ENCODE results near the gene PRKN.

Gene PRKN

DNA sequence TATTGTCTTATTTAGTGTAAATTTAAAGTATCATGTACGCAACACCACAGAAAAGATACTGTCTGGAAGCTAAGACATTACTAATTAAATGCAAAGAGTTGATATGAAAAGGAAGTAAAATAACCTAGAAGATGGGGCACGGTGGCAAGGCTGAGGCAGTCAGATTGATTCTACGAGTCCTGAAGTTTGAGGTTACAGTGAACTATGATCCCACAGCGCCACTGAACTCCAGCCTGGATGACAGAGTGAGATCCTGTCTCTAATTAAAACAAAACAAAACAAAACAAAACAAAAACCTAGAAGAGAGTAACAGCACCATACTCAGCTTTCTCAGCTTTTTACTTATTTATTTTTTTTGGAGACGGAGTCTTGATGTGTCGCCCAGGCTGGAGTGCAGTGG, 199.0 kb downstream of the PRKN start:
- no peak for DNase-seq

DNA sequence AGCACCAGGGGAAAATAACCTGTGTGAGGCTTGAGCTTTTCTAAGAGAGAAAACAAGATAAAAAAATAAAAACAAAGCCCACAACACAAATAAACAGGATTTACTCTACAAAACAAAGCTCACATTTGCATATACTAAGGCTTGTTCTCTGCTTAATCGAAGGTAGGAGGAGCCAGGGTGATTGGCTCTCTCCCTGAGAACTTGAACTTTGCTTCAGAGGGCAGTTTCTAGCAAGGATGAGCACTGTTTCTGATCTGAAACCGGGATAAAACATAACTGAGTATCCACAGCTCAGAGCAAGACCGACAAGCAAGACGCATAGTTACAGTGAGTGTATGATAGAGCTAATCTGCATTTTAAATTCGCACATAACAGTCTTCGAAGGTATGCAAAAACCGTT, 200.6 kb downstream of the PRKN start:
- DNase-seq = no peak

DNA sequence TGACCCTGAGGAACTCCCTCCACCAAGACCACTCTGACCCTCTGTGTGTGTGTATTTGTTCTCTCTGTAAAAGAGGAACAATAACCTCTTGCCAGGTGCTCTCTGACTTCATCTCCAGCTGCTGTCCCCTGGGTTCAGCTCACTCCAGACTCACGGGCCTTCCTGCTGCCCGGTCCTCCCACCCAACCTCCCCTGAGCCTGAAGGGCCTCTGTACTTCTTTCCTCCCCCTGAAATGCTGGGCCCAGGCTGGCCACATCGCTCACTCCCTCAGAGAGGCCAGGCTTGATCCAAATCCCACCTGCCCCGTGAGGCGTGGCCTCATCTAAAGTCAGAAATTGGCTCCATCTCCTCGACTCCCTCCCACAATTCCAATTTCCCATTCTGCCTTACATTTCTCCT, 202.4 kb downstream of the PRKN start:
- DNase-seq = no peak

DNA sequence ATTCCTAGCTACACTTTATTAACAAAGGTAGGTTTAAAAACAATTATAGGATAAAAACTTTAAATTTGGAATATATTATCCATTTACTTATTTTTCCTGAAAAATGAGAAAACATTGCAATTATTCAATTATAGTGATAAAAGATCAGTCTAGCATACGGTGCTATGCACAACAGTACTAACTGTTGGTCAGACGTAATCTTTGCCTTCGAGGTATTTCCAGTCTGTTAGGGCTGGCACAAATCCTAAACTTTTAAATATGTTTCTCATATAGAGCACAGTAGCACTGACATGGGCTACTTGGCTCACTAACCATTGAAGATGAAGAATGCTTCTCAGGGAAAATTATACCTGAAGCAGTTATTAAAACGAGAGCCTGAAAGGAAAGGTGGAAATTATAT, 214.8 kb downstream of the PRKN start:
- no peak for DNase-seq

DNA sequence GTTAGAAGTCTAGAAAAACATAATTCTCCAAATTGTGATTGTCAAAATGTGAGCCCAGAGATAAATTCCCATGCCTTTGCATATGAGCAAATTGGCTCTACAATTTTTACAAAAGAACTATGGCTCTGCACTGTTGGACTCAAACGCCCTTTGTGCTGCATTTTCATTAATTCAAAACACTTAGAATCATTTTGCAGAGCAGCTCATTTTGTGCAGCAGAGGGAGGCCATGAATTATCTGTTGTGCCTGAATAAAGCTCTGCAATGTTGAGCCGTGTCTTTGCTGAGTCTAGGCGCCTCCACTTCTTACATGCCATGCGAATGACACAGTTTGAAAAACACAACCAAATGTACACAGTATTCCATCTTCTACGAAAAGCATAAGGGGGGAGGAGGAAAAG, 230.2 kb downstream of the PRKN start:
- DNase-seq = no peak

DNA sequence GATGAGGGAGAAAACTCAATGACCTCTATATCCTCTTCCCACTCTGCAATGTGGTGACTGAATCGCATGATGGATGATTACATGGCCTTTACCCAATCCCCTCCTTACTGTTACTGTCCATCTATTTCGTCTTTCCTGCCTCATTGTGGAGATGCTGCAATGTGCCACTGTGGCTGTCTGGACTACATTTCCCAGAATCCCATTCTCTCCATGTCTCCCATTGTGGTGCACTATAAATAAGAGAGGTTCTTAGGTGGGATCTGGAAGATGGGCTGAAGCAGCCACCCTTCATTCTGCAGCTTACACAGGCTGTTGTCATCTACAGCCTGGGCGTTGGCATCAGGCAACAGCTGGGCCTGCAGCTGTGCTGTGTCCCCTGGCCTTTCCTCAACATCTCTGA, 233.6 kb downstream of the PRKN start:
- DNase-seq = no peak

DNA sequence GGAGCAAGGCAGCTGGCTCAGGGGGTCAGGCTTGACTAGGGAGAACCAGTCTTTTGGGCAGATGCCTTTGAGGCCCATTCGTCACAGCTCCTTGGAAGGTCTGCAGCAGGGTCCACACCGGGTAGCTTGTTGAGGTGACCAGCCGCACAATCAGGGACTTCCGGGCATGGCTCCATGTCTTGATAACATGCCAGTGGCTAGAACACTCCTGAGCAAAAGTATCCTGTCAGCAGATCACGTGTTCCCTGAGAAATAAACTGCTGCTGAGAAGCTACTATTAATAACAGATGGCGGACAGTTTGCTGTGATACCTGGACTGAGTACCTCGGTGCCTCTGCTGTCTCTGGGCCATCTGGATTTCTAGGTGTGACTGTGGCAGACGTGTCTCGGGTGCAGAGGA, 235.9 kb downstream of the PRKN start:
- no peak for DNase-seq

DNA sequence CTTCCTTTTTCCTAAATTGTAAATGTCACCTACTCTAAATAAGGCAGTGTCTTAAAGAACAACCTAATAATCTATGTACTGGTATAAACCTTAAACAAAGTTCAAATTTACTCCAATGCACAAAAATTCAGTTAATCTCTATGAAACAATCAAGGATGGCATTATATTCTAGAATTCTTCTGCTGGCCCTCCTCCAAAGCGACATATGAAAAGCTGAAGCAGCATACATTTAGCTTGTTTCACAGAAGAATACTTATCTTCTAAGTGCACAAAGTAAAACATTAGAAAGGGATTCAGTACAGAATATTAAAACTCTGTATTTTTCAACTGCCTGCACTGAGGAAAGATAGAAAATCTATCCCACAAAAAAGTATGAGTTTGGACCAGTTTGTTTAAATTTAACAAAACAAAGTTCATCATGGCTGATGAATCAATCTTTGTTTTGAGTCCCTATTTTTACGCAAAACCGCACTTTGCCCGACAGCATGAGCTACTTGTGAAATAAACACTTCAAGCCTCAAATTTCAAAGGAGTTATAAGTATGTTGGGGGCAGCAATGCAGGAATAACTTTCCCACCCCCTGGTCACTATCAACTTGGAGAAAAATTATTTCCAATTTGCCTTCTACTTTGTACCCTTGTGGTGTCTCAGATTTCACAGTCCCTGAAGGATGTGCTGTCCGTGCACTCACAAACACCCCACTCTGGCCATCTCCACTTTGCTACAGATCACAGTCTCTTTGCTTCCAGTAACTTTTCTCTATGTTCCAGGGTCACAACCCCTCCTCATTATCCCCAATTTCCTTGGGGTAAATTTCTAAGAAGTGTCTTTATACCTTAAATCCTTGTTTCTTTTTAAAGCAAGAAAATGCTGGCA, 238.2 kb downstream of the PRKN start:
- no peak for DNase-seq

DNA sequence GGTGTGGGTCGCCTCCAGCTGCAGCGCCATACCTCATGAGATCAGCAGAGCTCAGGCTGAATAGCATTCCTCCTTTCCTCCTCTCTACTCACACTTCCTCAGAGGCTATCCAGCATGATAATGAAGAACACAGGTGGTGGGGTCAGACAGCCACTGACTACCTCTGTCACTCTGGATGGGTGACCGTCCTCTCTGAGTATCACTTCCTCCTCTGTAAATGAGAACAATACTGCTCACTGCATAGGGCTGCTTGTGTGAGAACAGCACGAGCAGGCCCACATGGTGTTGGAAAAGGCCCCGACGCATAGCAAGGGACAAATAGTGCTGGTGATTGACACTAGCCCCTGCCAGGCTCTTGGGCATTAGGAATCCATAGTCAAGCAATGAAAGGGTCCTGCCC, 239.1 kb downstream of the PRKN start:
- no peak for DNase-seq

DNA sequence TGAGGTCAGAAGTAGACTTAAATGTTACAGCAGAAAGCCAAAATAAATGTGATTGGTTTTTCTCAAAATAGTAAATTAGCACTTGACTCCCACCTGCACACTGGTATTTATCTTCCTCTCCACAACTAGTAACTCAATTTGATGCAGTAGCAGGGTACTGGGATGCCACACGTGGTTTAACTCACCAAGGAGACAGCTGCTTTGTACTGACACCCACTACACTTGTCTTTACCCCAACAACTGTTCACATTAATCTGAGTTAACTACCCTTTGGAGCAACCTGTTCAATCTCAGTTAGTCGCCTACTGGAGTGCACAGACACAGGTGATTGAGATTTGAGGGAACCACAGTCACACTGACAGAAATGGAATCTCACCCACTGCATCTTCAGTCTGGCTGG, 242.1 kb downstream of the PRKN start:
- DNase-seq = no peak

DNA sequence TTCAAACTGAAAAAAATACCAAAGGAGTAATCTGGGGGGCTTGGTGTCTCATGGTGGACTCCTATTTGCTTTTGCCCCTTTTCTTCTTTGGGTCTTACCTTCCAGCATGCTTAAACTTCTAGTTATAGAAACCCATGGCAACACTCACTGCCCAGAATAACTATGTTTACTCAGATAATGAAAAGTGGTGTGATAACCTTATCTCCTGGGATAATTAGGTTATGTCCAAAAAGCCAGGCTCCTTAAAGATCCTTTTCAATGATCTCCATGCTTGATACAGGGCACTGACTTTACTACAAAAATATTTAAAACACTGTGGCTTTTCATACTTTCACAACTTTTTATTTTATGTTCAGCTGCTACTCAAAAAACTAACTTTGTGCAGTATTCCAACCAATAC, 245.6 kb downstream of the PRKN start:
- DNase-seq = no peak

DNA sequence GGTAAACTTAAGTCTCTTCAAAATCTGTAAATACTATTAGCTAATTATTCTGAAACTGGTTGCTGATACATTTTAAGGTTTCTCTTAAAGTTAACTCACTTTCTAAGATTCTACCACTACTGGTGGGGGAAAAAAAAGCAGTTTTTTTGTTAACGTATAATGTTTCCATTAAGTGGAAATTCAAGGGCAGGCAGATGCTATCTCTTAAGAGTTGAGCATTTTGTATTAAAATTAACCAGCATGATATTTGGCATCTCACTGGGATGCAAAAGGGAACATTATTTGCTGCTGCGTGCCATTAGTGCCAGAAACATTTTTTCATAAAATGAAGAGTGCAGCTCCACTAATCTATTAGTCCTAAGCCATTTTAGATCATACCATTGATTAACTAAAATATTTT, 246.2 kb downstream of the PRKN start:
- no peak for DNase-seq

DNA sequence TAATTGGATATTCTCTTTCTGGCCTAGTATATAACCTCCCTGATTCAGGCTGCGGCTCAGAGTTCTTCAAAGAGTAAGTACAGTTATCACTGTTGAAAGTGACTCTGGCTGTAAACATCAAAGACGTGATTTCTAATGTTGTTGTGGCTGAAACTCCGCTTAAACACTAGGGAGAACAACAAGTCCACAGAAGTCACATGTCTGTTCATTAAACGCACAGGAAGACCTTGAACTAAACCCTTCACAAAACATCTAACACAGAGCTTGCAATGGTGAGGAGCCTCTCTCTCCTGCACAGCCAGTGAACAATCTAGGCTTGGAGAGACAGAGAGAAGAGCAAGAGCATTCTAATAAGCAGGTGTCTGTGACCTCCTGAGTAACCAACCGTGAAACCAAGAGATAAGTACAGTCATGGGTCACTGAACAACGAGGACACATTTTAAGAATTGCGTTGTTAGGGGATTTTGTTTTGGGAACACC, 249.3 kb downstream of the PRKN start:
- no peak for DNase-seq

DNA sequence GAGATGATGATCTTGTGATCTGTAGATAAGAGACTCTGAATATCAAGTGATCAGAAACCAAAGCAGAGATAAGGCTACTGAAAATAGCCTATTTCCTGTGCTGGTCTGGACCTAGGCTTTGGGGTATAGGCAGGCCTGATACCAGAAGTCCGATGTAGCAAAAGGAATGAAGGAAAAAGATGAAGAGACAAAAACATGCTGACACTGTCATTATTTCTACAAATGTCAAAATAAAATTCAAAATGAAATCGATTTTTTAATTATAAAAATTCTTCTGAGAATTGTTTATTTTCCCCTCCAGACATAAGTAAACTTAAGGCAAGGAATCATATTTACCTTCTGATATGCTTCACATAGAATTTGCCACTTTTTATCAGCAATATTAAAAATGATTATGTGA, 252.8 kb downstream of the PRKN start:
- no peak for DNase-seq

DNA sequence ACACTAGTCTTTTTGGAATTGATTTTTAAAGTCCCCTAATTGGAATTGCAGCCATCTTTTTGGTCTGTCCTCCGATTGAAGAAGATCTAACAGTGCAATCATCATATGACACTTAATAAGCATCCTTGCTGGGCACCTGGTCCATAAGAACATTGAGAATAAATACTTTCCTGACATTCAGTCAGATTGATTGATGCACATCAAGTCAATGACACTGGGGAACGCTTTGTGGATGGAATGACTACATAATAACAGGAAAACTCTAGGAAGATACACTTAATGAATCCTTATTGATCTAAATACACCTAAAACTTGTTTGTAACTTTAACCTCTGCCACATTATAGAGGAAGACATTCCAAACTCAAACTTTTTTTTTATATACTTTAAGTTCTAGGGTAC, 255.7 kb downstream of the PRKN start:
- no peak for DNase-seq

DNA sequence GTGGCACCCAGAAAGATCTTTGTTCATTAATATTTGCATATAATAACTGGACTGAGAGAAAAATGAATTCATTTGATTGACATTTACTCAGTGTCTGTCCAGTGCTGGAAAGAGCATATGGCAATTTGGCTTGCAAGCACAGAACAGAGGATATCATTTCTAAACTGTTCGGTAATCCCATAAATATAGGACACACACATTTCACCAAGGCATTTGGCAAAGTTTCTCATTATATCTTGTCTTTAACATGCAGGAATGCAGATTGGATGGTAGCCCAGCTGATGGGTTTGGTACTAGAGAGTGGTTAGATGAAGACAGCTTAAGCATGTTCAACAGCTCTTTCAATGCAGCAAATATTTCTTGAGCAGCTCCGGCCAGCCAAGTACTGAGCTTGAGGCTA, 259.2 kb downstream of the PRKN start:
- no peak for DNase-seq

DNA sequence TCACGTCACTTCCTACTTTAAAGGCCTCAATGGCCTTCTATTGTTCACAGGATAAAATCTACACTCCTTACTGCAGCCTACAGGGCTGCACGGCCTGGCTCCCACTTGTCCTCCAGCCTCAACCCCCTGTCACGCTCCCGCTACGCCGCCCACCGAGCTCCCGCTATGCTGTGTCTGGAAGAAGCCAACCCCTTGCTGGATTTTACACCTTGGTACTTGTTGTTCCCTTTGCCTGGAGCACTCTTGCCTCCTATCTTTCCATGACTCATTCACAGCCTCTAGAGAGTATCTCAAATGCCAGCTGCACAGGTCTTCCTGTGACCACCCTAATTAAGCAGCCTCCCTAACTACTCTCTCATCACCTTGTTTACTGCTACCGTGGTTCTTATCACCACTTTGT, 259.9 kb downstream of the PRKN start:
- no peak for DNase-seq

DNA sequence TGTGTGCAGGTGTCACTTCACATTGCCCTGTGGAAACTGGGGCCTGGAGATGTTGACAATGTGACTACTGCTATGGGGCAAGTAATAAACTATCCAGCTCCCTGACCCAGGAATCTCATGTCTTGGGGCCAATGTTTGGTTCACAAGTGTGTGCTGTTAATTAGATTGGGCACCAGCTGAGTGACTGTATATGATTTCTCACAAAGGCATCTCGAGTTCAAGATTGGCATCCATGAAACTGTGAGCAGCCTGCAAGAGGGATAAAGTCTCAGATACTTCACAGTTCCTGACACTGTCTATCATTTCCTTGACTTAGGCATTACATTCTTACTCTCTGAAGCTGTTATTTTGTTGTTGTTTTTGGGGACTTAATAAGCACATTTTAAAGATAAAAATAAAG, 264.0 kb downstream of the PRKN start:
- DNase-seq = no peak

DNA sequence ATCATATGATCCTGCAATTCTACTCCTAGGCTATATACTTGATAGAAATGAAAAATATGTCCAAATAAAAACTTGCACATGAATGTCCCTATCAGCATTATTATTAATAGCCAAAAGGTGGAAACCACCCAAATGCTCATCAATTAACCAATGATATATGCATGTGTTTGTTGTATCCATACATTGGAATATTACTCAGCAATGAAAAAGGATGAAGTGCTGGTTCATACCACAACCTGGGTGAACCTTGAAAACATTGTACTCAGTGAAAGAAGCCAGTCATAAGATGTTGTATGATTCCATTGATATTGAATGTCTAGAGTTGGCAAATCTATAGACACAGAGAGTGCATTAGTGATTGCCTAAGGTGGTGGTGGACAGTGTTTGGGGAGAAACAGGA, 267.6 kb downstream of the PRKN start:
- no peak for DNase-seq

DNA sequence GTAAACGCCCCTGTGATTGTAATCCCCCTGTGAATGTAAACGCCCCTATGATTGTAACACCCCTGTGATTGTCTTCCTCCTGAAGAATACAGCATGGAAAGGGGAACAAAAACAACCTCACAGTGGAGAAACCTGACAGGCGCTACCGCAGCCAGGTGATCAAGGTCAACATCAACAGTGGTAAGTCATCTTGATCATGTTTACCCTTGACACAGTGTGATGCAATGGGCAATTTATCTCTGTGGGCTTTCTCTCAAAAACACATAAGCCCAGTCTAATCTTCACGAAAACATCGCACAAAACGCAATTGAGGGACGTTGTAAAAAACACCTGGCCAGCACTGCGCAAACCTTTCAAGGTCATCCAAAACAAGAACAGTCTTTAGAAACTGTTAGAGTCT, 277.2 kb downstream of the PRKN start:
- peak in 1 of 2 experiments; percentile 15 for DNase-seq

DNA sequence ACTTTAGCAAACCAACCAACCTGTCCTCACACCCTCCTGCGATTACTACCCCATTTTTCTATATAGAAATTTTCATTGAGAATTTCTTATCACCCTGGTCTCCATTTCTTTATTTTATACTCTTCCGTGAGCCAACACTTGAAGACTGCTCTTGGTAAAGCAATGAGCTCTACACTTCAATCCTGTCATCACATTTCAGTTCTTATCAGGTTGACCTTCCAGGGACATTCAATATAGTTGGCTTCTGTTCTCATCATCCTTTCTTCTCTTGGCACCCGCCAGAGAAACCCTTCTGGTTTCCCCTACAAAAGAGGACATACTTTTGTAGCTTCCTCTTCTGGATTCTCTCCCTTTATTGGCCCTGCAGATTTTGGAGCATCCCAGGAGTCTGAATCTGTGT, 279.3 kb downstream of the PRKN start:
- no peak for DNase-seq

DNA sequence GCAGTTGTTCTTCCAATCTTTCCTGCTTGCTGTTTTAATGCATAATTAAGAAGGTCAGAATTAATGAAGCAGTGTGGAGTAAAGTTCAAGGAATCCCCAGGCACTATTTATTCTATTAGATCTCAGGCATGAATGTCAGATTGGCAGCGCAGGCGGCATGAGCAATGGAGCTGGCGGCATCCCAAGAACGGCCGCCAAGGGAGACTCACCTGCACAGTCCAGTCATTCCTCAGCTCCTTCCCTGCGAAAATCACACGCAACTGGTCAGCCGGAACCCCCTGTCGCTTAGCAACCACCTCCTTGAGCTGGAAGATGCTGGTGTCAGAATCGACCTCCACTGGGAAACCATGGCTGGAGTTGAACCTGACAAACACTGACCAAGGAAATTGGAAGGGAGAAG, 284.5 kb downstream of the PRKN start:
- no peak for DNase-seq

DNA sequence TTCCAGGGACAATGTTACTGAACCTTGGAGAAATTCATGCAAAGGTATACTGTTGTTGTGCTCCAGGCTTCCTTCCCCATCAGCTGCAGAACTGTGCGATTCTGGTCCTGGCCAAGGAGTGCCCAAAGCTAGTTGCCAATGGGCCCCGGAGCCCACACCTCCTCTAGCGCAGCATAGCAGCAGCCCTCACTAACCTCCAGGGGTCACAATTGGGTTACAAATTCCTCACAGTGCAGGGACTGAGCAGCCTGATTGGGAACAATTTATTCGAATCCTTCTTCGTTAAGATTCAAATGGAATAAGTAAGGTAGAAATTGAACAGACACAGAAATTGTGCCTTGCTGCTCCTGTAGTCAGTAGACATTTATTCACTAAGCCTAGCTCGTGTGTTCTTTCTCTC, 284.9 kb downstream of the PRKN start:
- no peak for DNase-seq

DNA sequence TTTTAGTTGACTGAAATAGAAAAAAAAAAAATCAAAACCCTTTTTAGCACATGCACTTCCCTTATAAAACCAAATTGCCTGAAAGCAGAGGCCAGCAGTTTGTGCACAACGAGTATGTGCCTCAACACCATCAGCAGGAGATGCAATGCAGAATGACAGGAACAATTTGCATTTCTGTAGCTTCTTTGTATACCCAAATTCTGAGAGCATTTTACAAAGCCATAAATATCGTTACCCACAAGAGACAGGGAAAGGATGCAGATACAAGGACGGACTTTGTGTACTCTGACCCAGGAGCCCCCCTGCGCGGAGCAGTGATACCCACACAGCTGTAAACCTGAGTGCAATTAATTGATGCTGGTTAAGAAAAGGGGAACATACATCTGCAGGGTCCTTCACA, 285.6 kb downstream of the PRKN start:
- no peak for DNase-seq

DNA sequence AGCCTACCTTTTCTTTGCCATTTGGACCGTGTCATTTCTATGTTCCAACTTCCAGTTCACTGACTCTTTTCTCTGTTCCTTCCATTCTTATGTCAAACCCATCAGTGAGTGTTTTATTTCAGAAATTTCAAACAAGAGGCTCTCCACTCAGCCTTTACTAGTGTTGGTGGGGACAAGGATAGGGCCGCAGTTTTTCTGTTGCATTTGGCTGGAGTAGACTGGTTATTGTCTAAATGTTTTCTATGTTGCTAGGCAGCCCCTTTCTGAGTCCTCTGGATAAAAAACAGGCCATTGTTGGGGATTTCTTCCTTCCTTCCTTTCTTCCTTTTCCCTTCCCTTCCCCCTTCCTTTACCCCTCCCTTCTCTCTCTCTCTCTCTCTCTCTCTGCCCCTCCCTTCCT, 288.6 kb downstream of the PRKN start:
- DNase-seq = no peak
